Activated CD4-positive, CD25-positive, alpha-beta regulatory T cell treated with anti-CD3 and anti-CD28 coated beads, Interleukin-2, amount 50 U/mL, for 16 hours (primary cell): Measurements from ENCODE around the gene SFXN4.
"Not testable (repeated sequence)": the region's sequence is repeated elsewhere in the genome, so short reads cannot be mapped to it uniquely, and the experiment has no call there.

Experiments used
- DNase-seq: peaks from one replicate; pipeline ENCODE4 v3.0.0-alpha.2; 2020; ENCODE audit warnings: low read depth, low spot score

The SFXN4 gene

DNA sequence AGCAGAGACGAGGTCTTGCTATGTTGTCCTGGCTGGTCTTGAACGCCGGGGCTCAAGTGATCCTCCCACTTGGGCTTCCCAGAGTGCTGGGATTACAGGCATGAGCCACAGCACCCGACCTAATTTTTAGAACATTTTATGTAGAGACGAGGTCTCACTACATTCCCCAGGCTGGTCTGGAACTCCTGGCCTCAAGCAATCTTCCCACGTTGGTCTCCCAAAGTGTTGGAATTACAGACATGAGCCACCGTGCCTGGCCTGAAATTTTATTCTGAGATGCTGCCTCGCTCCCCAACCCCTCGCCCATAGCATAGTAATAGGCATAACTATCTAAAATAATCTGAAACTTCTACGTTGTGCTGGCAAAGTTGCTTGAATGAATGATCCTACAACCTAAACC, 21.9 kb downstream of the SFXN4 start:
- no peak for DNase-seq

DNA sequence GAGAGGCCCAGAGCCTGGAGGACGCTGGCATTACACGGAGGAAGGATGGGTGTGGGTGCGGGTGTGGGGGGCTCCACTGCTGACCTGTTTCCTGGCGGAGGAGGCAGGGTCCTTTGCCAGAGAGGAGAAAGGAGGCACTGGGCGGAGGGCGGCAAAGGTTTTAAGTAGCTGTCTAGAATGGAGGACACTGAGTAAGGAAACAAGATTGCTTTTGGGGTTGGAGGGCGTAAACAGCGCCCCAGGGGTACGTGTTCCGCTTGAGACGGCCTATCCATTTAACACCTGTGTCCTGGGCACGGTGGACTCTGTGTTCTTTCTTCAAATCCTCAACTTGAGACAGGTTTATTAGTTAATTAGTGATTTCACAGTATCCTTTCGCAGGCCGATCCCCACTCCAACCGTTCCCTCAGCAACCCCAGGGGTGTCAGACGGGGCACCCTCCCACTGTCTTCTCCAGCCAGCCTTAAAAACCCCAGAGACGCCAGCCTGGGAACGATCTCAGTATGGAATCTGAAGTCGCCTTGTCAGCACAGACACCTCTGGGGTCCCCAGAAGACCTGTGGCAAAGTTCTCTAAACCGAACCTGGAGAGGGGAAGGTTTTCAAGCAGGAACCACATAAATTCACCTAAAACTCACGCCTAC, 24.8 kb downstream of the SFXN4 start:
- DNase-seq, result no peak

DNA sequence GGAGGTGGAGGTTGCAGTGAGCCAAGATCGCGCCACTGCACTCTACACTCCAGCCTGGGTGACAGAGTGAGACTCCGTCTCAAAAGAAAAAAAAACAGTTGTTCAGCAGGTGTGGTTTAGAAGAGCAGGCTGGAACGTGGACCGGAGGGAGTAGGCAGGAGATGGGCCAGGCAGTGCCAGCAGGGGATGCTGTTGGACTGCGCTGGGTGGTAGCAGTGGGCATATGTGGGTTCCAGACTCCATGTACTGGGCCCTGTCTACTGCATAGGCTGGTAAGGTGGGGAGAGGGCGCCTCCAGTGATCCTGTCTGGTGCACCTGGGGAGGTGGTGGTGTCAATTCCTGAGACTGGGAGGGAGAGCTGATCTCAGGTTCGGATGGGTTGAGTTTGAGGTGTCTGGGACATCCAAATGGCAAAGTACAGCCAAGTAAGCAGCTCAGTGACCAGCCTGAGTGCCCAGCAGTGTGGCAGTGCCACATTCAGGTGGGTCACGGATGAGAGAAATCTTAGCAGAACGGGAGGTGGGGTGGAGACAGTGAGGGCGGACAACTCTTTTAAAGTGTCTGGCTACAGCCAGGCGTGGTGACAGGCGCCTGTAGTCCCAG, 25.9 kb downstream of the SFXN4 start:
- no peak for DNase-seq

DNA sequence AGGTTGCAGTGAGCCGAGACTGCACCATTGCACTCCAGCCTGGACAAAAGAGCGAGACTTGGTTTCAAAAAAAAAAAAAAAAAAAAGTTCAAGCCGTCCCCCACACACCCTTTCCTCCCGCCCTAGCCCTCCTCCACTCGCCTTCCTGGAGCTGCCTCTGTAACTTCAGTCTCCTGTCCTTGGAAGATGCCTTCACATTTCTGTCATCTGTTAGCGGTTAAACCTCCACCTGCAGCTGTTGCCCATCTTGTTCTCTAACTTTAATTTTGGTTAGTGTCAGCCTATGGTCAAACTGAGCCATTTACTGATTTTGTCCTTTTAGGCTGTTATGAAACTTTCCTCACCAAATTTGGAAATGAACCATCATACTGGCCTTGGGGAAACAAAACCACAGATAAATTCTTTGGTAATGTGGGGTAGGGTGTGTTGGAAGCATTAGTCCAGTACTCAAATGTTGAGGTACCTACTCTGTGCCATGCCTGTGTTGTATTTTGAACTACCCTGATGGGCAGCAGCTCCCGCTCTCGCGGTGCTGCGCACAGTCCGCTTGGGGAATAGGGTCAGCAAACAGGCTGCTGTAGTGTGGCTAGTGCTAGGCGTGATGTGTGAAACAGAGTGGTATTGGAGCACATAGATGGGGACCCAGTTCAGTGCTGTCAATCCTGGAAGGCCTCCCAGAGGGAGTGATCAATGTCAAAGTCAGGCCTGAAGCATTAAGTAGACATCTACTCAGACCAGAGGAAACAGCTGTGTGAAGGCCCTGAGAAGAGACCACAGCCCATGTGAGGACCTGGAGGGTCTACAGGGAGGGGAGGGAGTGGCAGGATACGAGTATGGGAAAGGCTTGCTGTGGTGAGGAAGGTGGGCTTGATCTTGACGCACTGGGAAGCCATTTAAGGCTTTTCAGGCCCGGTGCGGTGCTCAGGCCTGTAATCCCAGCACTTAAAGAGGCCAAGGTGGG, 26.9 kb downstream of the SFXN4 start:
- DNase-seq, result no peak

DNA sequence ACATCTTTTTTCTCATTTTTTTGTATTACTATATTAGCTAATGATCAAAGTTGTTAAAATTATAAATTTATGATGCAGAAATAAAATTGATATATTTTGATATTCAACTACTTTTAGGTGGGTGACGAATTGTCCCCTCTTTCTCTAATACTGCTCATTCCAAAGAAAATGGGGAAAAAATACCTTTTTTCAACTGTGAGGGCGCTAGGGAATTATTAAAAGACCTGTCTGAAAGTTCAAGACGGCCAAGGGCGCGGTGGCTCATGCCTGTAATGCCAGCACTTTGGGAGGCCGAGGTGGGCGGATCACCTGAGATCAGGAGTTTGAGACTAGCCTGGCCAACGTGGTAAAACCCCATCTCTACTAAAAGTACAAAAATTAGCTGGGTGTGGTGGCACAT, 27.6 kb downstream of the SFXN4 start:
- not testable (repeated sequence) for DNase-seq

DNA sequence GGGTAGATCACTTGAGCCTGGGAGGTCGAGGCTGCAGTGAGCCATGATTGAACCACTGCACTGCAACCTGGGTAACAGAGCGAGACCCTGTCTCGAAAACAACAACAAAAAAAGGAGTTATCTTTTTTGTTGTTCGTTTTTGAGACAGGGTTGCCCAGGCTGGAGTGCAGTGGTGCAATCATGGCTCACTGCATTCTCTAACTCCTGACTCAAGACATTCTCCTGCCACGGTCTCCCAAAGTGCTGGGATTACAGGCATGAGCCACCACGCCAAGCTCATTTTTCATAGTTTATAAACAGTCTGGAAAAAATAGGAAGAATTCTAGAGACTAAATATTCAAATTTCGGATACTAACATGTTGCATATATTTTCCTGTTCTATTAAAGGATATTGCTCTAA, 29.4 kb downstream of the SFXN4 start:
- DNase-seq, result no peak

GRCh38 chr10:119135513-119135881, 30.0 kb downstream of the SFXN4 start:
- DNase-seq, result no peak

DNA sequence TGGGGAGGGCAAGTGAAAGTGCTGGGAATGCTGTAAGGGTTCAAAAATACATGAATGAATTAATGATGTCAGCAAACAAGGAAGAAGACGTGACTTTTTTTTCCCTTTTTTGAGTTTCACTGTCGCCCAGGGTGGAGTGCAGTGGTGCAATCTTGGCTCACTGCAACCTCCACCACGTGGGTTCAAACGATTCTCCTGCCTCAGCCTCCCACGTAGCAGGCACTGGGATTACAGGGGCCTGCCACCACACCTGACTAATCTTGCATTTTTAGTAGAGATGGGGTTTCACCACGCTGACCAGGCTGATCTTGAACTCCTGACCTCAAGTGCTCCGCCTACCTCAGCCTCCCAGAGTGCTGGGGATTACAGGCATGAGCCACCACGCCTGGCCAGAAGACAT, 31.6 kb downstream of the SFXN4 start:
- DNase-seq, result no peak

DNA sequence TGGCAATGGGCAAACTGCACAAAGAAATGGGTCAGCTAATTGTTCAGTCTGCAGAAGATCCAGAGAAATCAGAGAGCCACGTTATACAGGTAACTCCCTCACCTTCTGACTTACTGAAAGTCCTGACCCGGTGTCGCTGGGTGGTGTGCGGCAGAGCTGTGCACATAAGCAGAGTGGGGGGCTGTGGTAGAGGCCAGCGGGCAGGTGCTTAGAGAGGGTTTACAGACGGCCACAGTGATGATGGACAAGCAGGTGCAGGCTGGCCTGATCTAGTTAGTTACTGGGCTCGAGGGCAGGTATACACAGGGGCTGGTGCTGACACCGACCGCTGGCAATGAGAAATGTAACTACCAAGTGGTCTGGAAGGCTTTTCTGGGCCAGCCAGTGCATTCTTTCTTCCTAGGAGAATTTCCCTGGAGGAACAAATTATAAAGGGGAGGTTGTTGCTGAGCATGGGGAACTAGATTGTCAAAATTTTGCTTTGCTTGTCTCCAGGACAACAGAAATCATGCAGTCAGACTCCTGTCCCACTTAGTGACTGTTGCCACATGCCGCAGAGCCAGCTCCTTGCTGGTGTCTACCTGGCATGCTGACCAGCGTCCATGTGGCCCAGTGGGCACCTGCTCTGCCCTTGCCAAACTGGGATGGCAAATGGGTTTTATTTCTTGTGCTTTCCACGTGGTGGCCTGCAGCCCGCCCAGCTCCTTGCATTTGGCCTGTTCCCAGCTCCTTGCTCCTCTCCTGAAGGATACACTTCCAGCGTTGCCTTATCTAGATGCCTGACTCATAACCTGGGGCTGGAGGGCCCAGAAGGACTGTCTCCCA, 32.8 kb downstream of the SFXN4 start:
- no peak for DNase-seq

GRCh38 chr10:119131512-119132240, 33.8 kb downstream of the SFXN4 start:
- DNase-seq, result no peak

DNA sequence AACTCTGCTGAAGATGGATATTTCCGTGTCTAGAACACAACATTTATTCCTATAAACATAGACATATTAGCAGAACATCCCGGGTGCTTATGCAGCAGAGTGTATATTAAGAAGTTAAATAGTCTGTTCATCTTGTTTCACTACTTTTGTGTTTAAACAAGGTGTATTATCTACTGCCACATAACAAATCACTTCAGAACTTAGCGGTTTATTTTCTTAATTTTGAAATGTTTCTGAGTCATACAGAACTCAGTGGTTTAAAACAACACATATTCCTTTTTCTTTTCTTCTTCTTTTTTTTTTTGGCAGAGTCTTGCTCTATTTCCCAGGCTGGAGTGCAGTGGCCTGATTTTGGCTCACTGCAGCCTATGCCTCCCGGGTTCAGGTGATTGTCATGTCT, 35.8 kb downstream of the SFXN4 start:
- no peak for DNase-seq

- no peak for DNase-seq
These were observed 39.6 kb downstream of the SFXN4 start for GRCh38 chr10:119125942-119126341.

DNA sequence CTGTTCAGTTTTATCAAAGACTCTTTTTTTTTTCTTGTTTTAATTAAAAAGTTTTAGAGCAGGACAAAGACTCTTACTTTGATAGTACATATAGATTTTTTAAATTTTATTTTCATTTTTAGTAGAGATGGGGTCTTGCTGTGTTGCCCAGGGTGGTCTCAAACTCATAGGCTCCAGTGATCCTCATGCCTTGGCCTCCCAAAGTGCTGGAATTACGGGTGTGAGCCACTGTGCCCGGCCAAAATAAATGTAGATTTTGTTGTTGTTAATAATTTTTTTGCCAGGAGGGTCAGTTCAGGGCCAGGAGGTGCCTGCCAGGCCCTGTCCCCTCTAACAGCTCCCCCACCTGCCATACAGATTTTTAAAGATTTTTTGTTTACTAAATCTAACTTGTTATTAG, 44.6 kb downstream of the SFXN4 start:
- no peak for DNase-seq

DNA sequence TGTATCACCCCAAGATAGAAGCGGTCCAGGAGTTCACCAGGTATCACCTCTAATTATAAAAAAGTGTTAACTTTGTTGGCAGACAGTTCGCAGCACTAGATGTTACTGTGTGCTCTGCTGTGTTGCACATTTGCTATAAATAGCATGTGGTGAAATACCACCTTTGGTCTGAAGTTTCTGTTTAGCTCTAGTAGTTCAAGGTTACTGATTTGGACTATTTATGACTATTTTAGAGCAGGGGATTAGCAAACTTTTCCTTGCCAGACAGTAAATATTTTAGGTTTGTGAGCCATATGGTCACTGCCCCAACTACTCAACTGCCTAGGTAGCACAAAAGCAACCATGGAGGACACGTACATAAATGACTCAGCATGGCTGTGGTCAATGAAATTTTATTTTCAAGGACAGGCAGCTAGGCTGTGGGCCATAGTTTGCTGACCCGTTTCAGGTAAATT, 45.1 kb downstream of the SFXN4 start:
- DNase-seq, result no peak

DNA sequence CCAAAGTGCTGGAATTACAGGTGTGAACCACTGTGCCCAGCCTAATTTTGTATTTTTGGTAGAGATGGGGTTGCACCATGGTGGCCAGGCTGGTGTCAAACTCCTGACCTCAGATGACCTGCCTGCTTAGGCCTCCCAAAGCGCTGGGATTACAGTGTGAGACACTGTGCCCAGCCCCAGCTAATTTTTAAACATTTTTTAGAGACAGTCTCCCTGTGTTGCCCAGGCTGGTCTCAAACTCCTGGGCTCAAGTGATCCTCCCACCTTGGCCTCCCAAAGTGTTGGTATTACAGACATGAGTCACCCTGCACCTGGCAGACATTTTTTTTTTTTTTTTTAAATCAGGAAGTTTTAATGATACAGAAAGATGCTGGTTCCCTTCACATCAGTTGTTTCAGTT, 46.1 kb downstream of the SFXN4 start:
- no peak for DNase-seq

GRCh38 chr10:119118231-119118630, 47.3 kb downstream of the SFXN4 start:
- DNase-seq, result no peak

GRCh38 chr10:119116326-119116951, 49.1 kb downstream of the SFXN4 start:
- no peak for DNase-seq

GRCh38 chr10:119115926-119116325, 49.6 kb downstream of the SFXN4 start:
- DNase-seq, result no peak

DNA sequence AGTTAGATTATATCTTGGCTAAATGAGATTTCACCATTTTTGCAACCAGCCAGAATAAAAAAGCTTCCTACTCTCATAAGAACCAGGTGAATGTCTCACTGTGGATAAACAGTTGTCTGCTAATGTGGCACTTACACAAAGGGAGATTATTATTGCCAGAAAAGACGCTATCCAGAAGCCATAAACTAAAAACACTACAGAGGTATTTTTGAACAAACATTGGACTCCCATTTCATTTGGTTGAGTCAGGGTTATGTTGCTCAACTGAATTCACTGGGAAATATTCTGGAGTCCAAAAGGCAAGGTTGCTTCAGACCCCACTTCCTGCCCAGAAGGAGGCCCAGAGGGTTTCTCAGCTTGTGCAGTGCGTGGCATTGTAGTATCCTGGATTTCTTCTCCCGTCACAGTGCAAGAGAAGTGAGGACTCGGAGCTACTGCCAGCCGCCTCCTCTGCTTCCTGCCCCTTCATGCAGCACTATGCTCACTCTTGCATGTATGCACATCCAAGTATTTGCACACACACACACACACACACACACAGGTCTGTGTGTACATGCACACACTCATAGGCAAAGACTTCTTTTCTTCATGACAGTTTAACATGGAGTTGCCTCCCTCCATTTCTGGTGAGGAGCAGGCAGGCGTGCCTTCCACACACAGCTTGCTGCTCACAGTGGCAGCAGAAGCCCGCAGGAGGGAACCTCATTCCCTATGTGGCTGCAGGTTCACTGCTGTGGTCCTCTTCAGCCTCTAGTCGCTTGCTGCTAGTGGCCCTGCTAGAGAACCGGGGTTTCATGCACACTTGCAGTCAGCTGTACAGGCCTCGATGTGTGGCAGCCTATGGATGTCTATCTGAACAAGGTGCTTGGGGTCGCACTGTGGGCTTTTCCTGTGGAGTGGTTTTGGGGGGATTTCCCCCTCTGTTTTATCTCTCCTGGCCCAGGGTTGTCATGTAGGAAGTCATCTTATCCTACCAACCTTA, 51.5 kb downstream of the SFXN4 start:
- DNase-seq, result no peak
